Osteocyte (in vitro differentiated cells): ENCODE measurements around the gene CCDC167. TPM values are rescaled to one million over a fixed set of nuclear protein-coding genes. Genes with fewer than 3 reads are reported as not detected.
A peak's percentile ranks its signal among the peaks of the same experiment; 100 is the strongest.

Experiments used
- DNase-seq: peaks from one replicate; pipeline ENCODE4 v3.0.0; 2021; ENCODE audit warnings: mixed read lengths; ENCODE audit not compliant: unreplicated experiment; ENCODE audit errors: extremely low spot score
- H3K27ac Mint-ChIP-seq: one replicate; pipeline ENCODE4 v1.8.0; 2021; ENCODE audit warnings: mild to moderate bottlenecking, mixed read lengths; ENCODE audit not compliant: unreplicated experiment
- H3K27me3 Mint-ChIP-seq: one replicate; pipeline ENCODE4 v1.8.0; 2021; ENCODE audit warnings: mixed read lengths; ENCODE audit not compliant: unreplicated experiment
- H3K36me3 Mint-ChIP-seq: one replicate; pipeline ENCODE4 v1.8.0; 2021; ENCODE audit warnings: mixed read lengths; ENCODE audit not compliant: unreplicated experiment
- H3K4me1 Mint-ChIP-seq: one replicate; pipeline ENCODE4 v1.8.0; 2021; ENCODE audit warnings: mixed read lengths; ENCODE audit not compliant: unreplicated experiment
- H3K4me3 Mint-ChIP-seq: one replicate; pipeline ENCODE4 v1.8.0; 2021; ENCODE audit warnings: mild to moderate bottlenecking, moderate library complexity, mixed read lengths; ENCODE audit not compliant: unreplicated experiment
- H3K9me3 Mint-ChIP-seq: one replicate; pipeline ENCODE4 v1.8.0; 2021; ENCODE audit warnings: mixed read lengths; ENCODE audit not compliant: unreplicated experiment
- total RNA-seq: library from RNA; stranded (reverse); gene quantifications from 2 replicates; pipeline ENCODE4 v1.2.1, GENCODE V29; 2021
- TF ChIP-seq, protein P1 (sequence below): fragments of 200-600 bp; sonication (generic); IDR thresholded peaks from 2 replicates; pipeline ENCODE4 v1.5.0; 2021; ENCODE audit warnings: antibody characterized with exemption, mild to moderate bottlenecking, moderate library complexity

The CCDC167 gene
- total RNA-seq, 1 donor from 2014 or later, result 23.0 TPM

- no peak for DNase-seq
- Mint-ChIP-seq H3K27ac (no peak overlapping the region), H3K4me1 (peaks cover 36% of the 10 kb centered on the region)
These were observed 16.0 kb upstream of the CCDC167 start for GRCh38 chr6:37515712-37516075.

DNA sequence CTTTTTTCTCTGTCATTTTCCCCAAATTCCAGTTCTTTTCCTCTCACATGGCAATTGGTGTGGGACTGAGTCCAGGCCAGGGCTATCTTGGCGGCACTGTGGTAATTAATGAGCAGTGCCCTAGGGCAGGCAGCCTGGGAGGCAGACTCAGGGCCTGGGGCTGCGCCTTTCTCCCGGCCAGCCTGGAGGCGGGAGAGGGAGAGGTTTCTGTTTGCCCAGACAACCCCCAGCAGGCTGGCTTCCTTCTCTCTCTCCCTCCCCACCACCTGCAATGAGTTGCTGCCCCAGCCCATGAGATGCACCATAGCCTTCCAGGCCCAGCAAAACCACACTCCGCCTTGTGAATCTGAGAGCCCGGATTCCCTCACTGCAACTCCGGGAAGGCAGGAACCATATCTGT lies 15.1 kb upstream of the CCDC167 start:
- H3K4me3 Mint-ChIP-seq, result no peak overlapping the region
- no peaks in the 10 kb centered on the region for H3K36me3 Mint-ChIP-seq
- no peak overlapping the region for H3K27ac Mint-ChIP-seq
- H3K4me1 Mint-ChIP-seq, result peaks cover 36% of the 10 kb centered on the region
- H3K9me3 Mint-ChIP-seq, result no peaks in the 10 kb centered on the region
- peaks cover 37% of the 10 kb centered on the region for H3K27me3 Mint-ChIP-seq
- TF ChIP-seq, protein P1, sequence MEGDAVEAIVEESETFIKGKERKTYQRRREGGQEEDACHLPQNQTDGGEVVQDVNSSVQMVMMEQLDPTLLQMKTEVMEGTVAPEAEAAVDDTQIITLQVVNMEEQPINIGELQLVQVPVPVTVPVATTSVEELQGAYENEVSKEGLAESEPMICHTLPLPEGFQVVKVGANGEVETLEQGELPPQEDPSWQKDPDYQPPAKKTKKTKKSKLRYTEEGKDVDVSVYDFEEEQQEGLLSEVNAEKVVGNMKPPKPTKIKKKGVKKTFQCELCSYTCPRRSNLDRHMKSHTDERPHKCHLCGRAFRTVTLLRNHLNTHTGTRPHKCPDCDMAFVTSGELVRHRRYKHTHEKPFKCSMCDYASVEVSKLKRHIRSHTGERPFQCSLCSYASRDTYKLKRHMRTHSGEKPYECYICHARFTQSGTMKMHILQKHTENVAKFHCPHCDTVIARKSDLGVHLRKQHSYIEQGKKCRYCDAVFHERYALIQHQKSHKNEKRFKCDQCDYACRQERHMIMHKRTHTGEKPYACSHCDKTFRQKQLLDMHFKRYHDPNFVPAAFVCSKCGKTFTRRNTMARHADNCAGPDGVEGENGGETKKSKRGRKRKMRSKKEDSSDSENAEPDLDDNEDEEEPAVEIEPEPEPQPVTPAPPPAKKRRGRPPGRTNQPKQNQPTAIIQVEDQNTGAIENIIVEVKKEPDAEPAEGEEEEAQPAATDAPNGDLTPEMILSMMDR, result no peak
- no peak for DNase-seq

More at GRCh38 chr6:37515712-37516075, 16.0 kb upstream of the CCDC167 start:
- TF ChIP-seq, protein P1, result no peak
- Mint-ChIP-seq H3K4me3 (no peak overlapping the region), H3K27me3 (peaks cover 37% of the 10 kb centered on the region), H3K9me3 (no peaks in the 10 kb centered on the region), H3K36me3 (no peaks in the 10 kb centered on the region)

DNA sequence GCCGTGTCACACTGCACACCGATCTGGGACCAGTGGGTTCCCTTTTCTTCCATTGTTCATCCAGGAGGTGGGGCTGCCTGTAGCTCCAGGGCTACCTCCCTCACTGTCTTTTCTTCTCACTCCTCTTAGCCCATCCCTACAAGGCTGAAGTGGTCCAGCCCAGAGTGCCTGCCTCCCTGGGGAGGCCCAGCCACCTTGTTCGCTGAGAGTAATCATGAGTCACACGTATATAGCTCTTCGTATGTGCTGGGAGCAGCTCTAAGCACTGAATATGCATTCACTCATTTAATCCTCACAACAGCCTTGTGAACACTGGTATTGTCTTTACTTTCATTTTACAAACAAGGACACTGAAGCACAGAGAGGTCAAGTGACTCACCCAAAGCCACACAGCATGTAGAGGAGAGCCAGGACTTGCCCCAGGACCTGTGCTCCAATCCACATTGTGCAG lies 14.7 kb upstream of the CCDC167 start:
- peaks cover 36% of the 10 kb centered on the region for H3K4me1 Mint-ChIP-seq
- no peaks in the 10 kb centered on the region for H3K36me3 Mint-ChIP-seq
- H3K27me3 Mint-ChIP-seq, result peaks cover 37% of the 10 kb centered on the region
- no peaks in the 10 kb centered on the region for H3K9me3 Mint-ChIP-seq
- peak overlapping the region; percentile 4 for H3K4me3 Mint-ChIP-seq
- TF ChIP-seq, protein P1, result no peak
- H3K27ac Mint-ChIP-seq, result no peak overlapping the region
- no peak for DNase-seq

DNA sequence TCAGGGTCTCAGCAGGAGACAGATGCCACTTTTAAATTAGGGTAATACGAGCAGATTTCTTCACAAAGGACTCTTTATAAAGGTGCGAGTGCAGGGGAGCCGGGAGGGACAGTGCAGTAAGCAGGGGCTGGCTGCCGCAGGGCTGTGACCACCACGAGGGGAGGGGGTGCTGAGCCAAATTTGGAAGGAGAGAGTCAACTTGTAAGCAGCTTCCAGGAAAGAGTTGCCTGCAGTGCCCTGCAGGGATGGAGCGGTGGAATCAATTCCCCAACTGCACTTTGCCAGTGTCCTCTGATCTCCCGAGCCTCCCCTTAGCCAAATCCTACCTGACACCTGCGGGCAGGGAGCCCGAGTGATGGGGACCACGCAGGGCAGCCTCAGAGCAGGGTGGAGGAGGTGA lies 13.9 kb upstream of the CCDC167 start:
- H3K27ac Mint-ChIP-seq, result no peak overlapping the region
- no peaks in the 10 kb centered on the region for H3K9me3 Mint-ChIP-seq
- no peak overlapping the region for H3K4me3 Mint-ChIP-seq
- DNase-seq, result no peak
- TF ChIP-seq, protein P1, result no peak
- peaks cover 37% of the 10 kb centered on the region for H3K27me3 Mint-ChIP-seq
- no peaks in the 10 kb centered on the region for H3K36me3 Mint-ChIP-seq
- peaks cover 36% of the 10 kb centered on the region for H3K4me1 Mint-ChIP-seq

DNA sequence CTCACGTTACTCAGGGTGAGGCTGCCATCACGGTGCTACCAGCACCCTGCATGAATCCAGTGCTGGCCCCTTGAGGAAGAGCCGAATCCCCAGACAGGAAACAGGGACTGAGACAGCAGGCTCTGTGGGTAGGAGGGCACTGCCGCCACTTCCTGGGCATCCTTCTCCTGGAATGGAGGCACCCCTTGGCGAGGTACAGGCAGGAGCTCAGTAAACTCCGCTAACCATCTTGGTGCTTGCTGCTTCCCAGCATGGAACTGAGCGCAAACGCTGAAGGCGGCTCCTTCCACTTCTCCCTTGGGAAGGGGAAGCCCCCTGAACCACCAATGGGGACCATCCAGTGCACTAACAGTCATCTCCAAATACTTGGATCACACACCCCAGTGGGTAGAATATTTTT lies 13.5 kb upstream of the CCDC167 start:
- no peak for DNase-seq
- Mint-ChIP-seq H3K36me3 (no peaks in the 10 kb centered on the region), H3K9me3 (no peaks in the 10 kb centered on the region), H3K4me1 (peaks cover 36% of the 10 kb centered on the region), H3K27me3 (peaks cover 37% of the 10 kb centered on the region), H3K4me3 (no peak overlapping the region), H3K27ac (no peak overlapping the region)
- TF ChIP-seq, protein P1, result no peak
